ENCODE measurements around the gene GRM4.

GRCh38 chr6:34049395-34050342 is 96.2 kb downstream of the GRM4 start:
- TF ChIP-seq GATA3 (IDR thresholded peaks at IDR 0.05; ENCODE audit: low read depth, low read length), result no peak
- no peak for TF ChIP-seq GATA2 (IDR thresholded peaks at IDR 0.05; ENCODE audit: low read depth, low read length)
